HepG2 (cell line): ENCODE results near the gene EXOSC7. TPM values are rescaled to one million over a fixed set of nuclear protein-coding genes. Genes with fewer than 3 reads are reported as not detected.
A peak's percentile ranks its signal among the peaks of the same experiment; 100 is the strongest.

ENCODE experiments used
- GABPB1 ChIP-seq: IDR thresholded peaks from 2 replicates; pipeline ENCODE4 v1.6.1; 2016; ENCODE audit warnings: mild to moderate bottlenecking, missing genetic modification reagents, moderate library complexity, missing compliant biosample characterization
- HDAC2 ChIP-seq: sonication (generic); formaldehyde crosslinking; IDR thresholded peaks from 2 replicates; pipeline ENCODE4 v1.4.0; 2020; ENCODE audit warnings: missing genetic modification reagents
- HNRNPK ChIP-seq: fragments of 200-400 bp; formaldehyde crosslinking; IDR thresholded peaks from 2 replicates; pipeline ENCODE4 v1.6.1; 2018; ENCODE audit warnings: low read length, low read depth, moderate library complexity, mild to moderate bottlenecking; ENCODE audit not compliant: poor library complexity, severe bottlenecking
- JUNB ChIP-seq: sonication (generic); formaldehyde crosslinking; IDR thresholded peaks from 2 replicates; pipeline ENCODE4 v1.8.0; 2022; ENCODE audit warnings: missing genetic modification reagents, mild to moderate bottlenecking, borderline replicate concordance
- KDM3A ChIP-seq: IDR thresholded peaks from 2 replicates; pipeline ENCODE4 v1.6.1; 2018; ENCODE audit warnings: low read depth, missing compliant biosample characterization
- KMT2B ChIP-seq: IDR thresholded peaks from 2 replicates; pipeline ENCODE4 v1.6.1; 2016; ENCODE audit warnings: missing genetic modification reagents, missing compliant biosample characterization
- PAX8 ChIP-seq: sonication (generic); formaldehyde crosslinking; IDR thresholded peaks from 2 replicates; pipeline ENCODE4 v1.8.0; 2022; ENCODE audit warnings: mild to moderate bottlenecking, missing genetic modification reagents, borderline replicate concordance
- SP1 ChIP-seq, 2 experiments: fragments of 450-650 bp in 1 of 2; sonication (generic) in 1 of 2; formaldehyde crosslinking in 1 of 2; IDR thresholded peaks; 2 replicates each; pipeline versions ENCODE4 v1.4.0 to v1.6.1; 2016 to 2020; ENCODE audit warnings: missing genetic modification reagents in 1 of 2
- TSC22D2 ChIP-seq: sonication (generic); formaldehyde crosslinking; IDR thresholded peaks from 2 replicates; pipeline ENCODE4 v1.5.1; 2020; ENCODE audit warnings: missing genetic modification reagents, mild to moderate bottlenecking, borderline replicate concordance
- YEATS2 ChIP-seq: sonication (generic); formaldehyde crosslinking; IDR thresholded peaks from 2 replicates; pipeline ENCODE4 v1.4.0; 2020; ENCODE audit warnings: missing genetic modification reagents, borderline replicate concordance
- ZFP90 ChIP-seq: sonication (generic); formaldehyde crosslinking; IDR thresholded peaks from 2 replicates; pipeline ENCODE4 v1.8.0; 2022; ENCODE audit warnings: missing genetic modification reagents, mild to moderate bottlenecking, inconsistent platforms, borderline replicate concordance
- ZKSCAN5 ChIP-seq: sonication (generic); formaldehyde crosslinking; IDR thresholded peaks from 2 replicates; pipeline ENCODE4 v1.5.1; 2020; ENCODE audit warnings: mild to moderate bottlenecking, missing genetic modification reagents
- ZNF430 ChIP-seq: sonication (generic); formaldehyde crosslinking; IDR thresholded peaks from 2 replicates; pipeline ENCODE4 v1.9.0; 2021; ENCODE audit warnings: mild to moderate bottlenecking, missing genetic modification reagents
- ZNF468 ChIP-seq: sonication (generic); formaldehyde crosslinking; IDR thresholded peaks from 2 replicates; pipeline ENCODE4 v1.8.0; 2022; ENCODE audit warnings: mild to moderate bottlenecking, moderate library complexity, missing genetic modification reagents
- ZNF788 ChIP-seq: sonication (generic); formaldehyde crosslinking; IDR thresholded peaks from 2 replicates; pipeline ENCODE4 v1.5.0; 2020; ENCODE audit warnings: mild to moderate bottlenecking, missing genetic modification reagents, borderline replicate concordance
- ZSCAN22 ChIP-seq: sonication (generic); formaldehyde crosslinking; IDR thresholded peaks from 2 replicates; pipeline ENCODE4 v1.4.0; 2020; ENCODE audit warnings: mild to moderate bottlenecking, missing genetic modification reagents
- polyA plus RNA-seq, 8 experiments: library from polyadenylated mRNA; depleted of rRNA in 3 of 8; stranded (reverse) in 7 of 8; unstranded in 1 of 8; fragments of >200 nt; fragmentation: Illumina TruSeq in 4 of 8; extraction: Trizol in 4 of 8; gene quantifications; 2 replicates each; pipeline versions ENCODE4 v1.2.1 to v1.2.3, GENCODE V29; 2011 to 2016; ENCODE audit warnings: low read depth in 4 of 8, missing spikeins in 1 of 8, mixed read lengths in 1 of 8; ENCODE audit not compliant: insufficient read depth in 1 of 8
- total RNA-seq, 5 experiments: library from RNA; depleted of rRNA; stranded (reverse); fragments of >200 nt; fragmentation: Illumina TruSeq; extraction: Trizol; gene quantifications; 2 replicates each; pipeline ENCODE4 v1.2.3, GENCODE V29; 2016; ENCODE audit warnings: low read depth in 1 of 5
- TF ChIP-seq, protein P1 (sequence below): sonication (generic); formaldehyde crosslinking; IDR thresholded peaks from 2 replicates; pipeline ENCODE4 v1.8.0; 2022; ENCODE audit warnings: missing genetic modification reagents, mild to moderate bottlenecking, borderline replicate concordance
- TF ChIP-seq, protein P2 (sequence below): sonication (generic); formaldehyde crosslinking; conservative IDR thresholded peaks from 2 replicates; pipeline ENCODE4 v1.4.0; 2020; ENCODE audit warnings: missing genetic modification reagents
- TF ChIP-seq, protein P3 (sequence below): sonication (generic); formaldehyde crosslinking; IDR thresholded peaks from 2 replicates; pipeline ENCODE4 v1.8.0; 2022; ENCODE audit warnings: mild to moderate bottlenecking, missing genetic modification reagents; ENCODE audit not compliant: insufficient replicate concordance
- TF ChIP-seq, protein P4 (sequence below): sonication (generic); formaldehyde crosslinking; IDR thresholded peaks from 2 replicates; pipeline ENCODE4 v1.4.0; 2020; ENCODE audit warnings: missing genetic modification reagents

EXOSC7 gene
- total and polyA plus RNA-seq, 2 of the 13 experiments (the other 11 are each of a cell fraction or from before 2014, with no cell fraction given), result 68.3 to 74.7 TPM

DNA sequence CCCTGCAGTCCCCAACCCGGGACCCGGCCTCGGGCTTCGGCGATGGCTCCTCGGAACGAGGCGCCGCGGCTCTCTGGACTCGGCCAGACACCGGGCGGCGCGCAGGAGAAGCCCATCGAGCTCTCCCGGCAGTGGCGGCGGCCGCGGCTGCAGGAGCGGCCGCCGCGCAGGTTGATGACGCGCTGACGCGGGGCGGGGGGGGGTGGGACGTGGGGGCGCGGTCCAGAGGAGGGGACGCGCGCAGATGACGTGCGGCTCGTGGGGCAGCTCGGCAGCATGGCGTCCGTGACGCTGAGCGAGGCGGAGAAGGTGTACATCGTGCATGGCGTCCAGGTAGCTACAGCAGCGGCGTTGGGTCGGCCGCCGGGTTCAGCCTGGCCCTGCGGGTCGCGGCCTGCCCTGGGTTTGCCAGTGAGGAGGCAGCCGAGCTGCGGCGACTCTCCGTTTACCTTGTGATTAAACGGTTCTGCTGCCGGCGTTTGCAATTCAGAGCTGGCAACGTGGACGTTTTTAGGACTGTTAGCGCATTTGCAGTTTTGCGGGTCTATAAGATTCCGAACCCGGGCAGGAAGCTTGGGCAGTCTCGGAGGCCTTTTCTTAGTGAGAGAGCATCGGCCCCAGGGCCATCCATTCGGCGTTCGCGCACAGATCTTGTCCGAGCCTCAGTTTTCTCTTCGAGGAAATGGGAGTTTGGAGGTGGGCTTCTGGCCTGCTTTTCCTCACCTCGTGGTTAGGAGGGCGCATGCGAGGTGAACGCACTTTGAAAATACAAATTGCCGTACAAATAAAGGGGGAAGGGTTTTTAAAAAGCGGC lies at the start of gene EXOSC7, which contains the start of gene ZDHHC3 (continued):
- peak; percentile 76 for TF ChIP-seq HNRNPK
- TF ChIP-seq ZSCAN22 (CRISPR knock-in tag), result no peak
- peak; percentile 57; the same call in 1 of the 2 replicates for TF ChIP-seq HDAC2 (CRISPR knock-in tag)
- TF ChIP-seq, protein P1, sequence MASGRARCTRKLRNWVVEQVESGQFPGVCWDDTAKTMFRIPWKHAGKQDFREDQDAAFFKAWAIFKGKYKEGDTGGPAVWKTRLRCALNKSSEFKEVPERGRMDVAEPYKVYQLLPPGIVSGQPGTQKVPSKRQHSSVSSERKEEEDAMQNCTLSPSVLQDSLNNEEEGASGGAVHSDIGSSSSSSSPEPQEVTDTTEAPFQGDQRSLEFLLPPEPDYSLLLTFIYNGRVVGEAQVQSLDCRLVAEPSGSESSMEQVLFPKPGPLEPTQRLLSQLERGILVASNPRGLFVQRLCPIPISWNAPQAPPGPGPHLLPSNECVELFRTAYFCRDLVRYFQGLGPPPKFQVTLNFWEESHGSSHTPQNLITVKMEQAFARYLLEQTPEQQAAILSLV (CRISPR knock-in tag), result 0 out of 2 replicates have a peak, but pooled peaks have one; percentile 34
- TF ChIP-seq YEATS2 (CRISPR knock-in tag), result peak; percentile 63; the same call in 1 of the 2 replicates
- TF ChIP-seq ZNF430, result peak; percentile 79
- TF ChIP-seq JUNB, result no peak
- TF ChIP-seq, protein P2, sequence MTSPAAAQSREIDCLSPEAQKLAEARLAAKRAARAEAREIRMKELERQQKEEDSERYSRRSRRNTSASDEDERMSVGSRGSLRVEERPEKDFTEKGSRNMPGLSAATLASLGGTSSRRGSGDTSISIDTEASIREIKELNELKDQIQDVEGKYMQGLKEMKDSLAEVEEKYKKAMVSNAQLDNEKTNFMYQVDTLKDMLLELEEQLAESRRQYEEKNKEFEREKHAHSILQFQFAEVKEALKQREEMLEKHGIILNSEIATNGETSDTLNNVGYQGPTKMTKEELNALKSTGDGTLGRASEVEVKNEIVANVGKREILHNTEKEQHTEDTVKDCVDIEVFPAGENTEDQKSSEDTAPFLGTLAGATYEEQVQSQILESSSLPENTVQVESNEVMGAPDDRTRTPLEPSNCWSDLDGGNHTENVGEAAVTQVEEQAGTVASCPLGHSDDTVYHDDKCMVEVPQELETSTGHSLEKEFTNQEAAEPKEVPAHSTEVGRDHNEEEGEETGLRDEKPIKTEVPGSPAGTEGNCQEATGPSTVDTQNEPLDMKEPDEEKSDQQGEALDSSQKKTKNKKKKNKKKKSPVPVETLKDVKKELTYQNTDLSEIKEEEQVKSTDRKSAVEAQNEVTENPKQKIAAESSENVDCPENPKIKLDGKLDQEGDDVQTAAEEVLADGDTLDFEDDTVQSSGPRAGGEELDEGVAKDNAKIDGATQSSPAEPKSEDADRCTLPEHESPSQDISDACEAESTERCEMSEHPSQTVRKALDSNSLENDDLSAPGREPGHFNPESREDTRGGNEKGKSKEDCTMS (CRISPR knock-in tag), result no peak
- peak; percentile 80 for TF ChIP-seq GABPB1 (CRISPR knock-in tag)
- TF ChIP-seq ZNF788 (CRISPR knock-in tag), result peak; percentile 72; the same call in 1 of the 2 replicates
- no peak for TF ChIP-seq SP1 (IDR thresholded peaks at IDR 0.05)
- peak; percentile 84 for TF ChIP-seq SP1 (CRISPR knock-in tag; IDR thresholded peaks at IDR 0.05)
- TF ChIP-seq, protein P3, sequence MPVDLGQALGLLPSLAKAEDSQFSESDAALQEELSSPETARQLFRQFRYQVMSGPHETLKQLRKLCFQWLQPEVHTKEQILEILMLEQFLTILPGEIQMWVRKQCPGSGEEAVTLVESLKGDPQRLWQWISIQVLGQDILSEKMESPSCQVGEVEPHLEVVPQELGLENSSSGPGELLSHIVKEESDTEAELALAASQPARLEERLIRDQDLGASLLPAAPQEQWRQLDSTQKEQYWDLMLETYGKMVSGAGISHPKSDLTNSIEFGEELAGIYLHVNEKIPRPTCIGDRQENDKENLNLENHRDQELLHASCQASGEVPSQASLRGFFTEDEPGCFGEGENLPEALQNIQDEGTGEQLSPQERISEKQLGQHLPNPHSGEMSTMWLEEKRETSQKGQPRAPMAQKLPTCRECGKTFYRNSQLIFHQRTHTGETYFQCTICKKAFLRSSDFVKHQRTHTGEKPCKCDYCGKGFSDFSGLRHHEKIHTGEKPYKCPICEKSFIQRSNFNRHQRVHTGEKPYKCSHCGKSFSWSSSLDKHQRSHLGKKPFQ (CRISPR knock-in tag), result no peak
- TF ChIP-seq ZFP90 (CRISPR knock-in tag), result no peak
- peak; percentile 68; the same call in 1 of the 2 replicates for TF ChIP-seq TSC22D2 (CRISPR knock-in tag)
- peak; percentile 97 for TF ChIP-seq KMT2B
- TF ChIP-seq PAX8 (CRISPR knock-in tag), result 0 out of 2 replicates have a peak, but pooled peaks have one; percentile 27
- no peak for TF ChIP-seq ZKSCAN5
- TF ChIP-seq KDM3A (CRISPR knock-in tag), result peak; percentile 60; the same call in 1 of the 2 replicates
- TF ChIP-seq ZNF468 (CRISPR knock-in tag), result 0 out of 2 replicates have a peak, but pooled peaks have one; percentile 59
- TF ChIP-seq, protein P4, sequence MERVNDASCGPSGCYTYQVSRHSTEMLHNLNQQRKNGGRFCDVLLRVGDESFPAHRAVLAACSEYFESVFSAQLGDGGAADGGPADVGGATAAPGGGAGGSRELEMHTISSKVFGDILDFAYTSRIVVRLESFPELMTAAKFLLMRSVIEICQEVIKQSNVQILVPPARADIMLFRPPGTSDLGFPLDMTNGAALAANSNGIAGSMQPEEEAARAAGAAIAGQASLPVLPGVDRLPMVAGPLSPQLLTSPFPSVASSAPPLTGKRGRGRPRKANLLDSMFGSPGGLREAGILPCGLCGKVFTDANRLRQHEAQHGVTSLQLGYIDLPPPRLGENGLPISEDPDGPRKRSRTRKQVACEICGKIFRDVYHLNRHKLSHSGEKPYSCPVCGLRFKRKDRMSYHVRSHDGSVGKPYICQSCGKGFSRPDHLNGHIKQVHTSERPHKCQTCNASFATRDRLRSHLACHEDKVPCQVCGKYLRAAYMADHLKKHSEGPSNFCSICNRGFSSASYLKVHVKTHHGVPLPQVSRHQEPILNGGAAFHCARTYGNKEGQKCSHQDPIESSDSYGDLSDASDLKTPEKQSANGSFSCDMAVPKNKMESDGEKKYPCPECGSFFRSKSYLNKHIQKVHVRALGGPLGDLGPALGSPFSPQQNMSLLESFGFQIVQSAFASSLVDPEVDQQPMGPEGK (CRISPR knock-in tag), result peak; percentile 87
